HG03103 (cell line): ENCODE measurements around the gene ABCC12.

Source experiments
- ATAC-seq: cut with Tn5 transposase; IDR thresholded peaks from one replicate; pipeline ENCODE4 v1.9.1; 2021; ENCODE audit warnings: low read depth; ENCODE audit not compliant: unreplicated experiment

Gene ABCC12

GRCh38 chr16:48106446-48106845, 49.3 kb downstream of the ABCC12 start:
- no peak for ATAC-seq
